ENCODE results near the gene PLEKHG4.

Gene PLEKHG4

GRCh38 chr16:67279296-67280089 lies at the start of gene PLEKHG4:
Gene PLEKHG4 (plus strand): TSS chr16:67279532. CDS start chr16:67280045, 513 bp downstream.
- peak; percentile 71 for DNase-seq (ENCODE audit: low read depth)

- DNase-seq (ENCODE audit: low read depth): no peak
These were observed 49.2 kb upstream of the PLEKHG4 start for GRCh38 chr16:67229906-67230808.

- DNase-seq (ENCODE audit: low read depth): no peak
These were observed 48.3 kb upstream of the PLEKHG4 start for GRCh38 chr16:67230809-67231660.

- no peak for DNase-seq (ENCODE audit: low read depth)
These were observed 45.7 kb upstream of the PLEKHG4 start for GRCh38 chr16:67233596-67233995.

GRCh38 chr16:67234180-67234597 lies 45.1 kb upstream of the PLEKHG4 start:
- no peak for DNase-seq (ENCODE audit: low read depth)

GRCh38 chr16:67235816-67236562 lies 43.3 kb upstream of the PLEKHG4 start:
- no peak for DNase-seq (ENCODE audit: low read depth)

- peak; percentile 75 for DNase-seq (ENCODE audit: low read depth)
These were observed 42.6 kb upstream of the PLEKHG4 start for GRCh38 chr16:67236563-67237395.

- no peak for DNase-seq (ENCODE audit: low read depth)
These were observed 41.7 kb upstream of the PLEKHG4 start for GRCh38 chr16:67237396-67238277.

- no peak for DNase-seq (ENCODE audit: low read depth)
These were observed 41.1 kb upstream of the PLEKHG4 start for GRCh38 chr16:67238278-67238575.

- DNase-seq (ENCODE audit: low read depth): no peak
These were observed 40.4 kb upstream of the PLEKHG4 start for GRCh38 chr16:67238806-67239470.

GRCh38 chr16:67240506-67240905 lies 38.8 kb upstream of the PLEKHG4 start:
- no peak for DNase-seq (ENCODE audit: low read depth)

- DNase-seq (ENCODE audit: low read depth): peak; percentile 63
These were observed 38.1 kb upstream of the PLEKHG4 start for GRCh38 chr16:67241008-67241900.

- no peak for DNase-seq (ENCODE audit: low read depth)
These were observed 37.1 kb upstream of the PLEKHG4 start for GRCh38 chr16:67242138-67242730.

- no peak for DNase-seq (ENCODE audit: low read depth)
These were observed 35.9 kb upstream of the PLEKHG4 start for GRCh38 chr16:67243481-67243880.

GRCh38 chr16:67244387-67245185 lies 34.7 kb upstream of the PLEKHG4 start:
- peak; percentile 70 for DNase-seq (ENCODE audit: low read depth)

- DNase-seq (ENCODE audit: low read depth): no peak
These were observed 34.1 kb upstream of the PLEKHG4 start for GRCh38 chr16:67245186-67245585.

- DNase-seq (ENCODE audit: low read depth): no peak
These were observed 33.7 kb upstream of the PLEKHG4 start for GRCh38 chr16:67245674-67246080.

All from CMK (cell line).